Progenitor cell of endocrine pancreas (in vitro differentiated cells): ENCODE data around the gene DOLPP1. TPM values are rescaled to one million over a fixed set of nuclear protein-coding genes. Genes with fewer than 3 reads are reported as not detected.

Experiments used
- DNase-seq: peaks from one replicate; pipeline ENCODE4 v3.0.0; 2021; ENCODE audit warnings: low spot score; ENCODE audit not compliant: unreplicated experiment
- H3K27ac Mint-ChIP-seq: 2 replicates; pipeline ENCODE4 v1.8.0; 2021; ENCODE audit warnings: mild to moderate bottlenecking, moderate library complexity, mixed read lengths
- H3K27me3 Mint-ChIP-seq: 2 replicates; pipeline ENCODE4 v1.8.0; 2021; ENCODE audit warnings: mixed read lengths
- H3K36me3 Mint-ChIP-seq: 2 replicates; pipeline ENCODE4 v1.8.0; 2022; ENCODE audit warnings: mixed read lengths; ENCODE audit not compliant: insufficient read depth
- H3K4me1 Mint-ChIP-seq: 2 replicates; pipeline ENCODE4 v1.8.0; 2021; ENCODE audit warnings: low read depth, mixed read lengths
- H3K4me3 Mint-ChIP-seq: 2 replicates; pipeline ENCODE4 v1.8.0; 2021; ENCODE audit warnings: low read depth, mild to moderate bottlenecking, moderate library complexity, mixed read lengths
- H3K9me3 Mint-ChIP-seq: 2 replicates; pipeline ENCODE4 v1.8.0; 2021; ENCODE audit warnings: low read depth, mixed read lengths
- total RNA-seq: library from RNA; stranded (reverse); gene quantifications from 2 replicates; pipeline ENCODE4 v1.2.1, GENCODE V29; 2021
- TF ChIP-seq, protein P1 (sequence below): fragments of 200-600 bp; sonication (generic); IDR thresholded peaks from one replicate; pipeline ENCODE4 v1.5.0; 2021; ENCODE audit warnings: antibody characterized with exemption, mild to moderate bottlenecking; ENCODE audit not compliant: unreplicated experiment

Gene DOLPP1
- total RNA-seq, 1 donor from 2014 or later, result 29.3 TPM

DNA sequence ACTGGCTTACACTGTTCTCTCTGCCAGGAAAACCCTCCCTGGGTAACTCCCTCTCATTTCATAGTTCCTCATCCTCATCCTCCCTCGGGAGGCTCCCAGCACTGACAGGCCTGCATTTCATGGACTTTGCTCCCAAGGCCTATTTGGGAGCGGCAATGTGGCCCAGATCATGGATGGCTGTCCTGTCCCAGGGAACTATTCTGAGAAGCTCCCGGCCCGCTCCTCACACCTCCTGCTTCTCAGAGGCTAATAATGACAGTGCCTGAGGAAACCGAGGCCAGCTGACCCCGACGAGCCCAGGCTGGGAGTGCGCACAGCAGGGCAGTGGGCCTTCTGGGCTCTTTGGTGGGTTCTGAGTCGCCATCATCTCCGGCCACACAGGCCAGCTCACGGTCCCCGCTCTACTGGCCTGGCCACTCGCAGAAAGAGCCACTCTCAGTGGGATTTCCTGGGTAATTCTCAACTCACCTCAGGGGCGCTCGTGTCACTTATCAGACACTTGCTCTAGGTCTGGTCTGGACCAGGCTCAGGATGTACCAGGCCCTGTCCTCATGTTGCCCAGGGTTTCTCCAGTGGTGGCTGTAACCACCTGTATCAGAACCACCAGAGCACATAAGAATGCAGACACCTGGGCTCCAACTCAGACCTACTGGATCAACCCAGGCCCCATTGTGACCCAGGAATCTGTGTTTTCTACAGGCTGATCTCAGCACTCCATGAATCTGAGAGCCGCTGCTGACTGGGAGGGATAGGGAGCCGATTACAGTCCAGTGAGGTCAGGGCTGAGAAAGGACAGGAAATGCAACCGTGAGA lies 2.0 kb upstream of the DOLPP1 start:
- Mint-ChIP-seq H3K36me3 (no peaks in the 10 kb centered on the region), H3K9me3 (no peaks in the 10 kb centered on the region), H3K4me3 (peak overlapping the region; percentile 90), H3K27ac (peak overlapping the region; percentile 62), H3K27me3 (no peaks in the 10 kb centered on the region), H3K4me1 (peaks cover 10% of the 10 kb centered on the region)
- TF ChIP-seq, protein P1, sequence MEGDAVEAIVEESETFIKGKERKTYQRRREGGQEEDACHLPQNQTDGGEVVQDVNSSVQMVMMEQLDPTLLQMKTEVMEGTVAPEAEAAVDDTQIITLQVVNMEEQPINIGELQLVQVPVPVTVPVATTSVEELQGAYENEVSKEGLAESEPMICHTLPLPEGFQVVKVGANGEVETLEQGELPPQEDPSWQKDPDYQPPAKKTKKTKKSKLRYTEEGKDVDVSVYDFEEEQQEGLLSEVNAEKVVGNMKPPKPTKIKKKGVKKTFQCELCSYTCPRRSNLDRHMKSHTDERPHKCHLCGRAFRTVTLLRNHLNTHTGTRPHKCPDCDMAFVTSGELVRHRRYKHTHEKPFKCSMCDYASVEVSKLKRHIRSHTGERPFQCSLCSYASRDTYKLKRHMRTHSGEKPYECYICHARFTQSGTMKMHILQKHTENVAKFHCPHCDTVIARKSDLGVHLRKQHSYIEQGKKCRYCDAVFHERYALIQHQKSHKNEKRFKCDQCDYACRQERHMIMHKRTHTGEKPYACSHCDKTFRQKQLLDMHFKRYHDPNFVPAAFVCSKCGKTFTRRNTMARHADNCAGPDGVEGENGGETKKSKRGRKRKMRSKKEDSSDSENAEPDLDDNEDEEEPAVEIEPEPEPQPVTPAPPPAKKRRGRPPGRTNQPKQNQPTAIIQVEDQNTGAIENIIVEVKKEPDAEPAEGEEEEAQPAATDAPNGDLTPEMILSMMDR, result no peak
- DNase-seq, result no peak

GRCh38 chr9:129079829-129080228 lies 1.1 kb upstream of the DOLPP1 start:
- Mint-ChIP-seq H3K27me3 (no peaks in the 10 kb centered on the region), H3K4me1 (peaks cover 10% of the 10 kb centered on the region), H3K4me3 (peak overlapping the region; percentile 90), H3K27ac (peak overlapping the region; percentile 93), H3K9me3 (no peaks in the 10 kb centered on the region), H3K36me3 (no peaks in the 10 kb centered on the region)
- TF ChIP-seq, protein P1, result no peak
- DNase-seq, result no peak

DNA sequence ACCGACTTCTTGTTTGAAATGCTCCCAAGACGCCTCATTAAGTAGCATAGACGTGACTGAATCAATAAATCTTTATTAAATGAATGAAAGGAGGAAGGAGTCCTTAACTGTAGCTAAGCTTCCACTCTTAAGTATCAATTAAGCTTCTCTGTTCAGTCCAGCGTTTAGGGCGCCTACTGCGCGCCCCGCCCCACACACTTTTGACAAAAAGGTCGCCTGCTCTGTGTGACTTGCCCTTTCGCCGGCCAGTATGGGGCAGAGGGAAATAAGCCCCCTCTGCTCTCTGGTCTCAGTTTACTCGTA lies 662 bp upstream of the DOLPP1 start:
- H3K27ac Mint-ChIP-seq, result peak overlapping the region; percentile 93
- H3K4me3 Mint-ChIP-seq, result peak overlapping the region; percentile 90
- H3K4me1 Mint-ChIP-seq, result peaks cover 10% of the 10 kb centered on the region
- TF ChIP-seq, protein P1, result no peak
- H3K9me3 Mint-ChIP-seq, result no peaks in the 10 kb centered on the region
- no peak for DNase-seq
- H3K36me3 Mint-ChIP-seq, result peaks cover 2% of the 10 kb centered on the region
- H3K27me3 Mint-ChIP-seq, result no peaks in the 10 kb centered on the region

DNA sequence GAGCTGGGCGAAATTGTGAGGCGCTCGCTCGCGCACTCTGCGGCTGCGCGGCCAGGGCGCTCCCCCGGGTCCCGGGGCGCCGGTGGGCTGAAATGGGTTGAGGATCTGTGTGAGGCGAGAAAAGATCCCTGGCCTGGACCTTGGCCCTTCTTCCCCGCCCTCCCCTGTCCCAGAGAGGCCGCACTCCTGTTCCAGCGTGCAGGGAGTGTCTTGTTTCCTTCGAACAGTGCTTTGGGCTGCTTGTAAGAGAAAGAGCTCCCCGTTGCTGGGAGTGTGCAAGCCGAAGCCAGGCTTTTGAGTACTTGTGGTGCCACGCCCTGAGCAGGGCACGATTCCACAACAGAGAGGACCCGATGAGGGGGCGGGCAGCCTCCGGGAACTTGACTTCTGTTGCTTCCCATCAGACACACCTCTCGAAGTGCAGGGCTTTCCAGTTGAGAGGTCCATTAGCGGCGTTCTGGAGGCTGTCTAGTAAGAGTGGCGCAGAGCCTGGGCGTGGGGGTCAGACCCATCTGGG lies 535 bp downstream of the DOLPP1 start:
- no peak for DNase-seq
- Mint-ChIP-seq H3K27ac (peak overlapping the region; percentile 67), H3K4me3 (peak overlapping the region; percentile 90), H3K4me1 (peaks cover 10% of the 10 kb centered on the region), H3K9me3 (no peaks in the 10 kb centered on the region), H3K36me3 (peaks cover 2% of the 10 kb centered on the region), H3K27me3 (no peaks in the 10 kb centered on the region)
- TF ChIP-seq, protein P1, result no peak

GRCh38 chr9:129084087-129084486 lies 3.2 kb downstream of the DOLPP1 start:
- TF ChIP-seq, protein P1, result no peak
- Mint-ChIP-seq H3K4me1 (peaks cover 10% of the 10 kb centered on the region), H3K27me3 (no peaks in the 10 kb centered on the region), H3K36me3 (peaks cover 2% of the 10 kb centered on the region), H3K9me3 (no peaks in the 10 kb centered on the region), H3K27ac (no peak overlapping the region), H3K4me3 (no peak overlapping the region)
- no peak for DNase-seq
